Tibial nerve (tissue), 3 donors: ENCODE results near the gene C11orf71.

ENCODE experiments used
- CTCF ChIP-seq, 5 experiments: fragments of 200-600 bp in 3 of 5; fragments of 450-650 bp in 2 of 5; sonication (generic) in 3 of 5; IDR thresholded peaks; one replicate each; pipeline ENCODE4 v1.5.1; 2016 to 2019; ENCODE audit warnings: antibody characterized with exemption in 5 of 5, mild to moderate bottlenecking in 3 of 5, moderate library complexity in 2 of 5
- POLR2A ChIP-seq, 2 donors: fragments of 450-650 bp; IDR thresholded peaks; one replicate each; pipeline ENCODE4 v1.6.1; 2017; ENCODE audit warnings: antibody characterized with exemption in 2 of 2, mild to moderate bottlenecking in 2 of 2, moderate library complexity in 2 of 2

- TF ChIP-seq POLR2A (IDR thresholded peaks at IDR 0.05) = no peak
- TF ChIP-seq CTCF (IDR thresholded peaks at IDR 0.05) = no peak
Observed at GRCh38 chr11:114392735-114393667, 7.3 kb downstream of the C11orf71 start.
